H1 (cell line): Measurements from ENCODE around the gene L2HGDH. TPM values are rescaled to one million over a fixed set of nuclear protein-coding genes. Genes with fewer than 3 reads are reported as not detected.

ENCODE experiments used
- CTCF ChIA-PET: fragments of 300-600 bp; sonication (Branson Sonifier 250); formaldehyde crosslinking; loops from one replicate; lab custom pipeline; 2021; ENCODE audit not compliant: partially characterized antibody; lab: Charles Lee
- POLR2A ChIA-PET: fragments of 300-600 bp; sonication (Branson Sonifier 250); formaldehyde crosslinking; loops from one replicate; lab custom pipeline; 2021; ENCODE audit warnings: inconsistent platforms; ENCODE audit not compliant: partially characterized antibody; lab: Charles Lee
- DNase-seq, 2 experiments: peaks; one replicate each; pipeline versions ENCODE4 v3.0.0 to v3.0.0-alpha.2; 2010 to 2022; ENCODE audit warnings: low spot score in 2 of 2, low read depth in 1 of 2, mixed read lengths in 1 of 2
- FAIRE-seq: peaks from 2 replicates; lab custom pipeline; 2011; peaks lifted over from hg19 to GRCh38; lab: Jason Lieb, UNC
- H2AFZ ChIP-seq: 2 replicates; pipeline ENCODE4 v1.8.1; 2012; ENCODE audit warnings: low read length, inconsistent platforms
- H2AK5ac ChIP-seq: 2 replicates; pipeline ENCODE4 v1.6.1; 2013; ENCODE audit warnings: low read depth, low read length
- H2BK120ac ChIP-seq: replicated peaks from 2 replicates; pipeline ENCODE3; 2013; ENCODE audit warnings: low read depth, low read length, inconsistent platforms
- H2BK12ac ChIP-seq: 2 replicates; pipeline ENCODE4 v1.6.1; 2013; ENCODE audit warnings: low read depth, low read length
- H2BK15ac ChIP-seq: 2 replicates; pipeline ENCODE4 v1.6.1; 2013; ENCODE audit warnings: low read length
- H2BK20ac ChIP-seq: 2 replicates; pipeline ENCODE4 v1.6.1; 2013; ENCODE audit warnings: low read length
- H2BK5ac ChIP-seq: 2 replicates; pipeline ENCODE4 v1.6.1; 2013; ENCODE audit warnings: low read depth, low read length
- H3K14ac ChIP-seq: 2 replicates; pipeline ENCODE4 v1.6.1; 2013; ENCODE audit warnings: inconsistent platforms; ENCODE audit not compliant: insufficient read length
- H3K18ac ChIP-seq: 2 replicates; pipeline ENCODE4 v1.6.1; 2013; ENCODE audit warnings: low read length; ENCODE audit errors: extremely low read depth
- H3K23ac ChIP-seq: 2 replicates; pipeline ENCODE4 v1.6.1; 2013; ENCODE audit warnings: inconsistent platforms; ENCODE audit not compliant: insufficient read length
- H3K23me2 ChIP-seq: 2 replicates; pipeline ENCODE4 v1.6.1; 2013; ENCODE audit warnings: low read depth, low read length
- H3K27ac ChIP-seq: 2 replicates; pipeline ENCODE4 v1.6.1; 2011; ENCODE audit warnings: low read depth, low read length, inconsistent platforms
- H3K27me3 ChIP-seq, 4 experiments: replicated peaks in 1 of 4; 1 replicate in 1 of 4; 2 replicates in 3 of 4; pipeline versions ENCODE4 v1.6.1 to v1.8.1; 2011 to 2013; ENCODE audit warnings: low read length in 3 of 4, mild to moderate bottlenecking in 3 of 4, inconsistent platforms in 2 of 4, mixed read lengths in 2 of 4, moderate library complexity in 1 of 4; ENCODE audit not compliant: control insufficient read depth in 3 of 4, insufficient read depth in 3 of 4; ENCODE audit errors: extremely low read depth in 1 of 4
- H3K36me3 ChIP-seq, 4 experiments: 2 replicates each; pipeline versions ENCODE4 v1.6.1 to v1.8.1; 2011 to 2013; ENCODE audit warnings: mild to moderate bottlenecking in 4 of 4, low read length in 3 of 4, moderate library complexity in 2 of 4, control low read depth in 1 of 4, inconsistent platforms in 1 of 4; ENCODE audit not compliant: insufficient read depth in 4 of 4, control insufficient read depth in 2 of 4
- H3K4ac ChIP-seq: replicated peaks from 2 replicates; pipeline ENCODE3; 2013; ENCODE audit warnings: low read length, low read depth, mixed read lengths, inconsistent platforms; ENCODE audit not compliant: insufficient read length
- H3K4me1 ChIP-seq, 4 experiments: replicated peaks in 1 of 4; 1 replicate in 1 of 4; 2 replicates in 3 of 4; pipeline versions ENCODE4 v1.6.1 to v1.8.1; 2011 to 2013; ENCODE audit warnings: low read length in 3 of 4, inconsistent platforms in 2 of 4, mixed read lengths in 1 of 4; ENCODE audit not compliant: insufficient read depth in 4 of 4, control insufficient read depth in 3 of 4
- H3K4me2 ChIP-seq, 2 experiments: 2 replicates each; pipeline versions ENCODE4 v1.6.1 to v1.8.1; 2011 to 2013; ENCODE audit warnings: low read depth in 2 of 2, low read length in 2 of 2, control low read depth in 1 of 2, inconsistent platforms in 1 of 2, mild to moderate bottlenecking in 1 of 2; ENCODE audit not compliant: insufficient read depth in 1 of 2
- H3K4me3 ChIP-seq, 4 experiments: fragments of 200-600, 300-600 bp in 1 of 4; sonication (generic), shearing (Covaris generic), sonication (Bioruptor Twin) in 1 of 4; 2 replicates each; pipeline versions ENCODE4 v1.5.1 to v1.8.1; 2011 to 2016; ENCODE audit warnings: low read length in 4 of 4, low read depth in 3 of 4, control low read depth in 2 of 4, inconsistent platforms in 2 of 4, mild to moderate bottlenecking in 2 of 4, mixed read lengths in 1 of 4, moderate library complexity in 1 of 4; ENCODE audit not compliant: insufficient read depth in 2 of 4; ENCODE audit errors: extremely low read depth in 1 of 4
- H3K56ac ChIP-seq: replicated peaks from 2 replicates; pipeline ENCODE3; 2013; ENCODE audit warnings: low read depth, mild to moderate bottlenecking, mixed read lengths, low read length, inconsistent platforms; ENCODE audit not compliant: insufficient read length
- H3K79me1 ChIP-seq: 2 replicates; pipeline ENCODE4 v1.6.1; 2013; ENCODE audit warnings: low read depth, low read length, control low read depth
- H3K79me2 ChIP-seq, 2 experiments: 2 replicates each; pipeline versions ENCODE4 v1.6.1 to v1.8.1; 2012 to 2013; ENCODE audit warnings: low read length in 2 of 2, mild to moderate bottlenecking in 2 of 2, inconsistent platforms in 1 of 2; ENCODE audit not compliant: insufficient read depth in 2 of 2, control insufficient read depth in 1 of 2
- H3K9ac ChIP-seq, 4 experiments: replicated peaks in 1 of 4; 1 replicate in 1 of 4; 2 replicates in 3 of 4; pipeline versions ENCODE4 v1.6.1 to v1.8.1; 2011 to 2013; ENCODE audit warnings: low read depth in 3 of 4, low read length in 3 of 4, control low read depth in 2 of 4, mild to moderate bottlenecking in 2 of 4, moderate library complexity in 2 of 4, inconsistent platforms in 1 of 4; ENCODE audit errors: extremely low read depth in 1 of 4
- H3K9me3 ChIP-seq, 2 experiments: 2 replicates each; pipeline versions ENCODE4 v1.6.1 to v1.8.1; 2012 to 2013; ENCODE audit warnings: mild to moderate bottlenecking in 2 of 2, moderate library complexity in 2 of 2, control low read depth in 1 of 2, inconsistent platforms in 1 of 2, low read depth in 1 of 2, low read length in 1 of 2, mixed read lengths in 1 of 2; ENCODE audit not compliant: insufficient read depth in 2 of 2
- H4K20me1 ChIP-seq, 2 experiments: replicated peaks in 1 of 2; 2 replicates each; pipeline versions ENCODE3 to v1.8.1; 2011 to 2013; ENCODE audit warnings: inconsistent platforms in 2 of 2, low read length in 2 of 2, mild to moderate bottlenecking in 1 of 2; ENCODE audit not compliant: insufficient read depth in 2 of 2, control insufficient read depth in 1 of 2
- H4K5ac ChIP-seq: 2 replicates; pipeline ENCODE4 v1.6.1; 2013; ENCODE audit warnings: low read length, low read depth, mixed read lengths, inconsistent platforms; ENCODE audit not compliant: insufficient read length
- H4K8ac ChIP-seq: 2 replicates; pipeline ENCODE4 v1.8.0; 2013; ENCODE audit warnings: mild to moderate bottlenecking, moderate library complexity, low read length, inconsistent platforms; ENCODE audit not compliant: insufficient read depth; ENCODE audit errors: extremely low read depth
- H4K91ac ChIP-seq: replicated peaks from 2 replicates; pipeline ENCODE3; 2013; ENCODE audit warnings: low read length, mixed read lengths, inconsistent platforms; ENCODE audit not compliant: insufficient read length
- BCL11A ChIP-seq, 2 experiments: IDR thresholded peaks; one replicate each; pipeline ENCODE4 v1.6.1; 2011; ENCODE audit warnings: low read depth in 2 of 2, low read length in 2 of 2, mild to moderate bottlenecking in 2 of 2
- CBX5 ChIP-seq: fragments of 300-800, 300-1000 bp; sonication (generic); IDR thresholded peaks from 2 replicates; pipeline ENCODE4 v1.7.1; 2016; ENCODE audit warnings: antibody characterized with exemption, low read length, low read depth
- CHD2 ChIP-seq: IDR thresholded peaks from 2 replicates; pipeline ENCODE4 v1.6.1; 2012; ENCODE audit warnings: low read length, improper control_type of control experiment
- CTBP2 ChIP-seq: IDR thresholded peaks from 2 replicates; pipeline ENCODE4 v1.7.0; 2011; ENCODE audit warnings: borderline replicate concordance, mild to moderate bottlenecking, moderate library complexity, mixed read lengths, low read length; ENCODE audit not compliant: insufficient read depth, insufficient read length
- HDAC6 ChIP-seq: IDR thresholded peaks from one replicate; pipeline ENCODE4 v1.7.1; 2012; ENCODE audit warnings: low read depth, mild to moderate bottlenecking, inconsistent platforms, low read length, moderate library complexity
- SIN3A ChIP-seq, 2 experiments: IDR thresholded peaks in 1 of 2; conservative IDR thresholded peaks in 1 of 2; 2 replicates each; pipeline ENCODE4 v1.6.1; 2011 to 2012; ENCODE audit warnings: low read length in 2 of 2, improper control_type of control experiment in 1 of 2, low read depth in 1 of 2, mild to moderate bottlenecking in 1 of 2
- TAF7 ChIP-seq: optimal IDR thresholded peaks from 2 replicates; pipeline ENCODE3; 2011; ENCODE audit warnings: low read depth, mild to moderate bottlenecking, inconsistent platforms, low read length, moderate library complexity, borderline replicate concordance
- WGBS, 2 experiments: shearing (Covaris generic) in 1 of 2; methylation state at CpG; one replicate each; pipeline versions ENCODE4 v1.1.6 to v1.1.7; 2013 to 2015; ENCODE audit warnings: low lambda C conversion rate in 2 of 2, mixed read lengths in 2 of 2, inconsistent platforms in 1 of 2, low coverage in 1 of 2, missing lambda C conversion rate in 1 of 2; ENCODE audit not compliant: insufficient replicate concordance in 2 of 2, insufficient coverage in 1 of 2, insufficient read length in 1 of 2; ENCODE audit errors: extremely low coverage in 1 of 2, missing lambda C conversion rate in 1 of 2; 5-methylcytosine and 5-hydroxymethylcytosine counted together
- polyA plus RNA-seq, 7 experiments: library from polyadenylated mRNA; depleted of rRNA in 3 of 7; stranded (reverse) in 5 of 7; unstranded in 2 of 7; fragments of >200 nt in 5 of 7; fragments of 200-250 nt in 2 of 7; gene quantifications; 1 replicate in 5 of 7; 2 replicates in 1 of 7; 4 replicates in 1 of 7; pipeline versions ENCODE4 v1.2.1 to v1.2.3, GENCODE V29; 2011 to 2013; ENCODE audit warnings: missing spikeins in 2 of 7, mixed read lengths in 2 of 7
- total RNA-seq: library from RNA; stranded (reverse); fragmentation: NEBNext Ultra II Directional; extraction: Animal tissue kit (Norgen Biotek cat#: 25700); gene quantifications from 2 replicates; pipeline ENCODE4 v1.2.1, GENCODE V29; 2021

Gene L2HGDH
- total and polyA plus RNA-seq, 2 of the 8 experiments (the other 6 are each of a cell fraction or from before 2014, with no cell fraction given) = 12.2 to 28.6 TPM

DNA sequence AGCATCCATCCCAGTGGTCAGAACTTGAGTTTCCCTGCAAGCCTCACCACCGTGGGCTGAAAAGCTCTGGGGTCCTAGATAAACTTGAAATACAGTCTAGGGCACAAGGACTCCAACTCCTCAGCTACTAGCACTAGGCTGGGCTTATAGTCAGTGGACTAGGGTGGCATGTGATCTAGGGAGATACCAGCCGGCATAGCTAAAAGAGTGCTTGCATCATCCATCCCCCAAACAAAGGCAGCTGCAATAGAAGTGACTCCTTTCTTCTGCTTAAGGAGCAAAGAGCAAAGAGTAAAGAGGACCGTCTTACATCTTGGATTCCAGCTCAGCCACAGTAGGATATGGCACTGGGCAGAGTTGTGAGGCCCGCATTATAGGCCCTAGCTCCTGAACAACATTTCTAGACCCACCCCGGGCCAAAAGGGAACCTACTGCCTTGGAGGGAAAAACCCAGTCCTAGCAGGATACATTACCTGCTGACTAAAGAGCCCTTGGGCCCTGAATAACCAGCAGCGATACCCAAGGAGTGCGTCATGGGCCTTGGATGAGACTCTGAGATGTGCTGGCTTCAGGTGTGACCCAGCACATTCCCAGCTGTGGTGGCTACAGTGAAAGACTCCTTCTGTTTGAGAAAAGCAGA, 62.8 kb downstream of the L2HGDH start:
- DNase-seq (no peak), FAIRE-seq (no peak)
- Histone ChIP-seq H2BK12ac (no peak overlapping the region), H4K91ac (no peak overlapping the region), H3K79me1 (no peaks in the 10 kb centered on the region; the same call in 1 of the 2 replicates), H3K23ac (no peak overlapping the region), H3K79me2 (no peaks in the 10 kb centered on the region), H4K20me1 (no peaks in the 10 kb centered on the region), H2BK20ac (no peak overlapping the region), H3K56ac (no peak overlapping the region), H2AFZ (no peak overlapping the region), H3K4me2 (no peak overlapping the region), H3K4ac (no peak overlapping the region), H3K14ac (no peak overlapping the region), H3K9ac (no peak overlapping the region), H4K8ac (no peak overlapping the region), H2BK15ac (no peak overlapping the region), H2BK5ac (no peak overlapping the region), H2AK5ac (no peak overlapping the region), H3K18ac (no peak overlapping the region), H3K36me3 (peaks cover 0 to 15% (median 1%) of the 10 kb centered on the region in 4 experiments; a peak in 3 of 8 replicates), H3K4me3 (no peak overlapping the region), H3K27ac (no peak overlapping the region), H3K23me2 (no peaks in the 10 kb centered on the region), H3K27me3 (no peaks in the 10 kb centered on the region), H3K9me3 (no peaks in the 10 kb centered on the region), H4K5ac (no peak overlapping the region), H2BK120ac (no peak overlapping the region), H3K4me1 (no peaks in the 10 kb centered on the region)
- ChIA-PET CTCF (interaction anchor here (0.5 to 1.7 kb wide), 5 partner anchors 9 to 571 kb away, joined by 3 to 11 read pairs (median 4); no protein-coding TSS in a partner anchor), POLR2A (interaction anchor here (0.6 to 1.5 kb wide), 4 partner anchors 8 to 136 kb away, joined by 3 to 4 read pairs (median 3); no protein-coding TSS in a partner anchor)
- 90% methylated on average over 7 of the region's 7 CpGs; no CpG with 5 or more reads in 1 of the 2 experiments for WGBS, 2 experiments
- no peak for TF ChIP-seq CTBP2
- TF ChIP-seq CBX5 = no peak
- TF ChIP-seq BCL11A (IDR thresholded peaks at IDR 0.05; ENCODE audit: low read depth in 2 of 2, low read length in 2 of 2) = no peak
- no peak for TF ChIP-seq CHD2
- TF ChIP-seq HDAC6 = no peak
- no peak for TF ChIP-seq SIN3A (conservative IDR thresholded peaks at IDR 0.05 in 1 of 2, IDR thresholded peaks at IDR 0.05 in 1 of 2; ENCODE audit: low read depth in 1 of 2, low read length in 2 of 2)
- no peak for TF ChIP-seq TAF7
